Mesenchymal stem cell (in vitro differentiated cells and primary cell): Measurements from ENCODE around the gene SPEG.

Source experiments
- DNase-seq: peaks from one replicate; pipeline ENCODE4 v3.0.0-alpha.2; 2013
- H2AFZ ChIP-seq: one replicate; pipeline ENCODE4 v1.6.1; 2013; ENCODE audit warnings: low read depth, mild to moderate bottlenecking, control low read depth, inconsistent platforms, low read length, moderate library complexity
- H2AK5ac ChIP-seq: 2 replicates; pipeline ENCODE4 v1.6.1; 2013; ENCODE audit warnings: low read length, moderate library complexity, mild to moderate bottlenecking, inconsistent platforms; ENCODE audit not compliant: severe bottlenecking
- H2BK120ac ChIP-seq: one replicate; pipeline ENCODE4 v1.6.1; 2013; ENCODE audit warnings: low read depth, mild to moderate bottlenecking, inconsistent platforms, low read length, moderate library complexity
- H2BK12ac ChIP-seq, 2 experiments: one replicate each; pipeline ENCODE4 v1.6.1; 2013; ENCODE audit warnings: inconsistent platforms in 2 of 2, low read length in 2 of 2, mild to moderate bottlenecking in 2 of 2, moderate library complexity in 2 of 2, control low read depth in 1 of 2
- H2BK15ac ChIP-seq: one replicate; pipeline ENCODE4 v1.6.1; 2013; ENCODE audit warnings: mild to moderate bottlenecking, low read depth, inconsistent platforms; ENCODE audit not compliant: poor library complexity, severe bottlenecking
- H2BK5ac ChIP-seq: 2 replicates; pipeline ENCODE4 v1.6.1; 2013; ENCODE audit warnings: low read depth, mild to moderate bottlenecking, low read length, control low read depth, inconsistent platforms; ENCODE audit not compliant: poor library complexity, severe bottlenecking
- H3K14ac ChIP-seq, 2 experiments: one replicate each; pipeline ENCODE4 v1.6.1; 2013; ENCODE audit warnings: inconsistent platforms in 2 of 2, low read length in 2 of 2, control low read depth in 1 of 2, mild to moderate bottlenecking in 1 of 2, moderate library complexity in 1 of 2
- H3K18ac ChIP-seq, 2 experiments: one replicate each; pipeline ENCODE4 v1.6.1; 2013; ENCODE audit warnings: inconsistent platforms in 2 of 2, low read length in 2 of 2, control low read depth in 1 of 2, low read depth in 1 of 2, mild to moderate bottlenecking in 1 of 2
- H3K23ac ChIP-seq, 2 experiments: one replicate each; pipeline ENCODE4 v1.6.1; 2013; ENCODE audit warnings: inconsistent platforms in 2 of 2, low read length in 2 of 2, mild to moderate bottlenecking in 2 of 2, moderate library complexity in 2 of 2, control low read depth in 1 of 2
- H3K27ac ChIP-seq: 2 replicates; pipeline ENCODE4 v1.5.1; 2013; ENCODE audit warnings: mild to moderate bottlenecking, moderate library complexity, low read length, control low read depth, inconsistent platforms; ENCODE audit not compliant: poor library complexity, severe bottlenecking
- H3K27me3 ChIP-seq, 2 experiments: 2 replicates each; pipeline versions ENCODE4 v1.6.1 to v1.7.0; 2013; ENCODE audit warnings: low read length in 2 of 2, mild to moderate bottlenecking in 2 of 2, moderate library complexity in 2 of 2, control low read depth in 1 of 2, inconsistent platforms in 1 of 2; ENCODE audit not compliant: control insufficient read depth in 1 of 2, insufficient read depth in 1 of 2
- H3K36me3 ChIP-seq, 2 experiments: 2 replicates each; pipeline versions ENCODE4 v1.6.1 to v1.7.0; 2013; ENCODE audit warnings: low read length in 2 of 2, control low read depth in 1 of 2, inconsistent platforms in 1 of 2, low read depth in 1 of 2, mild to moderate bottlenecking in 1 of 2; ENCODE audit not compliant: insufficient read depth in 2 of 2, control insufficient read depth in 1 of 2
- H3K4ac ChIP-seq, 2 experiments: one replicate each; pipeline ENCODE4 v1.6.1; 2013; ENCODE audit warnings: inconsistent platforms in 2 of 2, low read length in 2 of 2, mild to moderate bottlenecking in 2 of 2, moderate library complexity in 2 of 2, control low read depth in 1 of 2, low read depth in 1 of 2
- H3K4me1 ChIP-seq: 2 replicates; pipeline ENCODE4 v1.6.1; 2013; ENCODE audit warnings: low read depth, low read length, control low read depth; ENCODE audit not compliant: control insufficient read depth, insufficient read depth
- H3K4me2 ChIP-seq: 2 replicates; pipeline ENCODE4 v1.6.1; 2013; ENCODE audit warnings: low read length, mild to moderate bottlenecking, inconsistent platforms; ENCODE audit not compliant: poor library complexity, severe bottlenecking
- H3K4me3 ChIP-seq, 2 experiments: 2 replicates each; pipeline versions ENCODE4 v1.5.1 to v1.7.0; 2013; ENCODE audit warnings: low read length in 2 of 2, mild to moderate bottlenecking in 2 of 2, control low read depth in 1 of 2, low read depth in 1 of 2; ENCODE audit not compliant: insufficient read depth in 1 of 2
- H3K79me1 ChIP-seq: replicated peaks from 2 replicates; pipeline ENCODE4 v1.6.1; 2013; ENCODE audit warnings: mild to moderate bottlenecking, control low read depth, low read length, inconsistent platforms; ENCODE audit not compliant: poor library complexity, severe bottlenecking
- H3K9ac ChIP-seq: 2 replicates; pipeline ENCODE4 v1.7.0; 2013; ENCODE audit warnings: mild to moderate bottlenecking, low read length, moderate library complexity
- H3K9me3 ChIP-seq: 2 replicates; pipeline ENCODE4 v1.7.0; 2013; ENCODE audit warnings: mild to moderate bottlenecking, low read length; ENCODE audit not compliant: control insufficient read depth
- H4K8ac ChIP-seq: one replicate; pipeline ENCODE4 v1.6.1; 2013; ENCODE audit warnings: inconsistent platforms, mild to moderate bottlenecking, low read length, moderate library complexity
- H4K91ac ChIP-seq: one replicate; pipeline ENCODE4 v1.6.1; 2013; ENCODE audit warnings: mild to moderate bottlenecking, low read length, inconsistent platforms
- WGBS: methylation state at CpG from one replicate; pipeline ENCODE4 v1.1.7; 2013; ENCODE audit warnings: mixed read lengths; 5-methylcytosine and 5-hydroxymethylcytosine counted together

SPEG gene

GRCh38 chr2:219446101-219446504 is 11.5 kb downstream of the SPEG start:
- H2AFZ ChIP-seq = no peak overlapping the region
- H2BK15ac ChIP-seq = peak overlapping the region; percentile 19
- peak overlapping the region; percentile 35 to 56 for H2BK12ac ChIP-seq
- no peaks in the 10 kb centered on the region for H3K9me3 ChIP-seq
- H2AK5ac ChIP-seq = peak overlapping the region; percentile 81
- H3K14ac ChIP-seq = no peak overlapping the region
- H3K36me3 ChIP-seq = peaks cover 53 to 67% of the 10 kb centered on the region in 2 experiments
- H3K4me1 ChIP-seq = peaks cover 51% of the 10 kb centered on the region
- H2BK5ac ChIP-seq = no peak overlapping the region
- peak overlapping the region; percentile 71 for H3K9ac ChIP-seq
- no peak overlapping the region for H3K4me2 ChIP-seq
- no peak overlapping the region for H4K91ac ChIP-seq
- 16% methylated on average over 4 of the region's 6 CpGs for WGBS
- H3K27ac ChIP-seq = peak overlapping the region; percentile 6
- H4K8ac ChIP-seq = peak overlapping the region; percentile 46
- peak overlapping the region in 1 of 2 experiments; percentile 51 for H3K23ac ChIP-seq
- peak overlapping the region in 1 of 2 experiments; percentile 68 for H3K18ac ChIP-seq
- H3K4me3 ChIP-seq = no peak overlapping the region
- H3K79me1 ChIP-seq = peaks cover 46% of the 10 kb centered on the region
- no peaks in the 10 kb centered on the region for H3K27me3 ChIP-seq
- peak; percentile 82 for DNase-seq
- peak overlapping the region; percentile 46 to 58 for H3K4ac ChIP-seq
- H2BK120ac ChIP-seq = peak overlapping the region; percentile 42

- H3K36me3 ChIP-seq = peaks cover 59 to 73% of the 10 kb centered on the region in 2 experiments
Observed at GRCh38 chr2:219446689-219447088, 12.0 kb downstream of the SPEG start.

GRCh38 chr2:219447242-219448098 is 12.8 kb downstream of the SPEG start:
- no peak for DNase-seq
- H2AFZ ChIP-seq = no peak overlapping the region
- peak overlapping the region; percentile 40 for H2AK5ac ChIP-seq
- peaks cover 63 to 74% of the 10 kb centered on the region in 2 experiments for H3K36me3 ChIP-seq
- H3K9ac ChIP-seq = no peak overlapping the region
- peaks cover 48% of the 10 kb centered on the region for H3K79me1 ChIP-seq
- no peak overlapping the region for H3K14ac ChIP-seq
- H2BK15ac ChIP-seq = peak overlapping the region; percentile 74
- no peak overlapping the region for H3K27ac ChIP-seq
- H3K27me3 ChIP-seq = no peaks in the 10 kb centered on the region
- H3K9me3 ChIP-seq = no peaks in the 10 kb centered on the region
- H3K4ac ChIP-seq = no peak overlapping the region
- no peak overlapping the region for H3K4me3 ChIP-seq
- H2BK5ac ChIP-seq = no peak overlapping the region
- no peak overlapping the region for H3K23ac ChIP-seq
- H4K91ac ChIP-seq = no peak overlapping the region
- H3K4me2 ChIP-seq = no peak overlapping the region
- peak overlapping the region; percentile 83 for H4K8ac ChIP-seq
- peak overlapping the region; percentile 44 to 67 for H3K18ac ChIP-seq
- peaks cover 54% of the 10 kb centered on the region for H3K4me1 ChIP-seq
- no peak overlapping the region for H2BK120ac ChIP-seq
- 81% methylated on average over 21 of the region's 23 CpGs for WGBS
- peak overlapping the region in 1 of 2 experiments; percentile 1 for H2BK12ac ChIP-seq

More at GRCh38 chr2:219446689-219447088, 12.0 kb downstream of the SPEG start:
- Histone ChIP-seq H3K9me3 (no peaks in the 10 kb centered on the region), H3K14ac (no peak overlapping the region), H4K91ac (no peak overlapping the region), H3K79me1 (peaks cover 46% of the 10 kb centered on the region), H3K4me2 (no peak overlapping the region), H3K4ac (no peak overlapping the region), H3K4me3 (no peak overlapping the region), H3K27ac (no peak overlapping the region), H3K27me3 (no peaks in the 10 kb centered on the region), H3K4me1 (peaks cover 50% of the 10 kb centered on the region), H4K8ac (peak overlapping the region; percentile 46), H3K9ac (peak overlapping the region; percentile 71), H2BK120ac (no peak overlapping the region), H2AFZ (no peak overlapping the region), H2AK5ac (peak overlapping the region; percentile 70), H2BK5ac (no peak overlapping the region), H3K23ac (no peak overlapping the region), H2BK15ac (peak overlapping the region; percentile 19), H2BK12ac (no peak overlapping the region), H3K18ac (no peak overlapping the region)
- DNase-seq = no peak
- WGBS = no CpG with 5 or more reads among the region's 1 CpG

GRCh38 chr2:219448099-219448775 is 13.6 kb downstream of the SPEG start:
- no peak overlapping the region for H3K23ac ChIP-seq
- H2AK5ac ChIP-seq = no peak overlapping the region
- peak overlapping the region; percentile 65 for H2BK120ac ChIP-seq
- H3K9ac ChIP-seq = no peak overlapping the region
- H3K4me1 ChIP-seq = peaks cover 53% of the 10 kb centered on the region
- DNase-seq = no peak
- peak overlapping the region; percentile 16 for H2AFZ ChIP-seq
- H3K4me3 ChIP-seq = peak overlapping the region in 1 of 2 experiments; percentile 20
- H3K27ac ChIP-seq = no peak overlapping the region
- peak overlapping the region; percentile 71 for H2BK15ac ChIP-seq
- H2BK5ac ChIP-seq = no peak overlapping the region
- no peak overlapping the region for H3K4me2 ChIP-seq
- H3K27me3 ChIP-seq = no peaks in the 10 kb centered on the region
- peak overlapping the region; percentile 83 for H4K8ac ChIP-seq
- no peaks in the 10 kb centered on the region for H3K9me3 ChIP-seq
- H3K18ac ChIP-seq = peak overlapping the region; percentile 64 to 67
- H3K36me3 ChIP-seq = peaks cover 62 to 70% of the 10 kb centered on the region in 2 experiments
- 37% methylated on average over 75 of the region's 88 CpGs for WGBS
- peak overlapping the region; percentile 18 to 24 for H2BK12ac ChIP-seq
- H3K14ac ChIP-seq = peak overlapping the region in 1 of 2 experiments; percentile 23
- H3K4ac ChIP-seq = peak overlapping the region; percentile 56 to 86
- H4K91ac ChIP-seq = peak overlapping the region; percentile 76
- H3K79me1 ChIP-seq = peaks cover 44% of the 10 kb centered on the region
